B cell (primary cell): ENCODE measurements around the gene MRPL23. TPM values are rescaled to one million over a fixed set of nuclear protein-coding genes. Genes with fewer than 3 reads are reported as not detected.

Source experiments
- ATAC-seq: fragments of 200-7000 bp; cut with Tn5 transposase; one replicate; pipeline ENCODE4 v1.10.0; 2021; ENCODE audit warnings: low read depth, mild to moderate bottlenecking, moderate number of reproducible peaks, moderate library complexity
- CTCF ChIA-PET: fragments of 350-600 bp; sonication (Branson Sonifier 250); formaldehyde crosslinking; loops from one replicate; lab custom pipeline; 2021; ENCODE audit warnings: antibody characterized with exemption, inconsistent platforms; lab: Charles Lee
- POLR2A ChIA-PET: fragments of 350-600 bp; sonication (Branson Sonifier 250); formaldehyde crosslinking; loops from one replicate; lab custom pipeline; 2021; ENCODE audit warnings: antibody characterized with exemption; lab: Charles Lee
- DNase-seq: peaks from one replicate; pipeline ENCODE4 v3.0.0; 2013
- H2AFZ ChIP-seq: 2 replicates; pipeline ENCODE4 v1.6.1; 2012; ENCODE audit warnings: mild to moderate bottlenecking, low read depth, low read length; ENCODE audit not compliant: insufficient read depth, poor library complexity, severe bottlenecking
- H3K27ac ChIP-seq, 2 donors: 1 replicate in 1 of 2; 2 replicates in 1 of 2; pipeline ENCODE4 v1.5.1; 2012 to 2013; ENCODE audit warnings: low read length in 2 of 2, mild to moderate bottlenecking in 2 of 2, moderate library complexity in 1 of 2
- H3K27me3 ChIP-seq, 4 experiments: fragments of 200-600 bp in 1 of 4; sonication (generic) in 1 of 4; replicated peaks in 1 of 4; 1 replicate in 2 of 4; 2 replicates in 2 of 4; pipeline versions ENCODE4 v1.6.1 to v1.7.0; 2013 to 2016; ENCODE audit warnings: low read length in 3 of 4, mild to moderate bottlenecking in 2 of 4, mixed read lengths in 1 of 4, moderate library complexity in 1 of 4; ENCODE audit not compliant: insufficient read depth in 4 of 4, control insufficient read depth in 3 of 4; ENCODE audit errors: control extremely low read depth in 1 of 4
- H3K36me3 ChIP-seq, 2 experiments: replicated peaks in 1 of 2; 1 replicate in 1 of 2; 2 replicates in 1 of 2; pipeline versions ENCODE4 v1.6.1 to v1.7.1; 2013; ENCODE audit warnings: low read length in 1 of 2; ENCODE audit not compliant: insufficient read depth in 2 of 2, control insufficient read depth in 1 of 2; ENCODE audit errors: control extremely low read depth in 1 of 2, extremely low read depth in 1 of 2
- H3K4me1 ChIP-seq, 2 donors: fragments of 200-600 bp in 1 of 2; sonication (generic) in 1 of 2; 1 replicate in 1 of 2; 2 replicates in 1 of 2; pipeline versions ENCODE4 v1.5.1 to v1.6.1; 2013 to 2017; ENCODE audit warnings: low read length in 2 of 2; ENCODE audit not compliant: control insufficient read depth in 2 of 2, insufficient read depth in 2 of 2
- H3K4me2 ChIP-seq: replicated peaks from 2 replicates; pipeline ENCODE3; 2012; ENCODE audit warnings: mild to moderate bottlenecking, low read depth, low read length; ENCODE audit not compliant: poor library complexity, severe bottlenecking
- H3K4me3 ChIP-seq, 5 experiments: fragments of 200-600 bp in 1 of 5; sonication (generic) in 1 of 5; 1 replicate in 3 of 5; 2 replicates in 2 of 5; pipeline versions ENCODE4 v1.5.1 to v1.7.0; 2011 to 2016; ENCODE audit warnings: low read length in 4 of 5, mild to moderate bottlenecking in 4 of 5, low read depth in 2 of 5, control low read depth in 1 of 5, moderate library complexity in 1 of 5; ENCODE audit not compliant: insufficient read depth in 1 of 5; ENCODE audit errors: control extremely low read depth in 1 of 5, extremely low read depth in 1 of 5
- H3K79me2 ChIP-seq: fragments of 200-600 bp; sonication (generic); one replicate; pipeline ENCODE4 v1.6.0; 2016; ENCODE audit warnings: low read length; ENCODE audit not compliant: control insufficient read depth, insufficient read depth
- H3K9ac ChIP-seq: fragments of 200-600 bp; sonication (generic); 2 replicates; pipeline ENCODE4 v1.6.1; 2017; ENCODE audit warnings: mild to moderate bottlenecking, low read length, moderate library complexity
- H3K9me3 ChIP-seq, 3 donors: one replicate each; pipeline versions ENCODE4 v1.6.1 to v1.7.1; 2013; ENCODE audit warnings: low read length in 2 of 3; ENCODE audit not compliant: control insufficient read depth in 2 of 3, insufficient read depth in 1 of 3; ENCODE audit errors: control extremely low read depth in 1 of 3
- H4K20me1 ChIP-seq: 2 replicates; pipeline ENCODE4 v1.6.0; 2012; ENCODE audit warnings: mild to moderate bottlenecking, low read length; ENCODE audit not compliant: insufficient read depth, control insufficient read depth, poor library complexity, severe bottlenecking
- H3K27ac Mint-ChIP-seq: one replicate; pipeline ENCODE4 v1.8.0; 2021; ENCODE audit warnings: mixed read lengths
- H3K27me3 Mint-ChIP-seq: one replicate; pipeline ENCODE4 v1.8.0; 2021; ENCODE audit warnings: mixed read lengths
- H3K4me1 Mint-ChIP-seq: one replicate; pipeline ENCODE4 v1.8.0; 2021; ENCODE audit warnings: mixed read lengths
- H3K4me3 Mint-ChIP-seq: one replicate; pipeline ENCODE4 v1.8.0; 2021; ENCODE audit warnings: mixed read lengths
- H3K9me3 Mint-ChIP-seq: one replicate; pipeline ENCODE4 v1.8.0; 2022; ENCODE audit warnings: mixed read lengths; ENCODE audit not compliant: insufficient read depth
- EZH2 ChIP-seq: IDR thresholded peaks from 2 replicates; pipeline ENCODE4 v1.6.1; 2012; ENCODE audit warnings: borderline replicate concordance, low read depth, mild to moderate bottlenecking, moderate library complexity, low read length; ENCODE audit not compliant: insufficient read depth, poor library complexity, severe bottlenecking
- WGBS: methylation state at CpG from one replicate; pipeline ENCODE4 v1.1.5; 2013; ENCODE audit warnings: missing lambda C conversion rate; ENCODE audit not compliant: insufficient coverage; 5-methylcytosine and 5-hydroxymethylcytosine counted together
- intact Hi-C: fragments of 100-400 bp; cut with micrococcal nuclease; formaldehyde crosslinking; loops from one replicate; pipeline ENCODE4 v1.10.0; 2022
- polyA plus RNA-seq: library from polyadenylated mRNA; depleted of rRNA; stranded (reverse); fragments of >200 nt; gene quantifications from 2 replicates; pipeline ENCODE4 v1.2.3, GENCODE V29; 2012
- total RNA-seq, 2 donors: library from RNA; stranded (reverse); fragments of 120-200 nt in 1 of 2; gene quantifications; 1 replicate in 1 of 2; 2 replicates in 1 of 2; pipeline versions ENCODE4 v1.2.3 to v1.2.4, GENCODE V29; 2013 to 2022
- TF ChIP-seq, protein P1 (sequence below): fragments of 200-600 bp; IDR thresholded peaks from one replicate; pipeline ENCODE4 v1.8.0; 2022; ENCODE audit warnings: antibody characterized with exemption, mild to moderate bottlenecking

The MRPL23 gene
- total and polyA plus RNA-seq, 2 donors (not counting 1 experiment from before 2014, with no cell fraction given) = 47.8 to 63.2 TPM

DNA sequence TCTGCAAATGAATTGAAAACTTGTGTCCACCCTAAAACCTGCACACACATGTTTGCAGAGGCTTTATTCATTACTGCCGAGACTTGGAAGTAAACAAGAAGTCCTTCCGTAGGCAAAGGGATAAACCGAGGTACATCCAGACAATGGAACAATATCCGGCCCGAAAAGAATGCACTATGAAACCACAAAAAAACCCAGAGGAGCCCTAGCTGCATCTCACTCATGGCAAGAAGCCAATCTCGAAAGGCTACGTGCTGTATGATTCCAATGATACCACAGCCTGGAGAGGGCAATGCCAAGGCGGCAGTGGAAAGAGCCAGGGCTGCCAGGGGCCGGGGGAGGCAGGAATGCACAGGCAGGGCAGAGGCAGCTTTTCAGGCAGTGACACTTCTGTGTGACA lies 3.2 kb upstream of the MRPL23 start:
- Mint-ChIP-seq H3K9me3 (no peaks in the 10 kb centered on the region), H3K27ac (no peak overlapping the region), H3K4me3 (peak overlapping the region; percentile 13), H3K4me1 (peaks cover 3% of the 10 kb centered on the region), H3K27me3 (no peaks in the 10 kb centered on the region)
- ATAC-seq = no peak
- Histone ChIP-seq H3K9ac (no peak overlapping the region), H4K20me1 (no peaks in the 10 kb centered on the region), H3K27ac (no peak overlapping the region), H3K79me2 (no peaks in the 10 kb centered on the region), H3K4me2 (no peak overlapping the region), H3K4me1 (no peaks in the 10 kb centered on the region), H3K36me3 (no peaks in the 10 kb centered on the region), H3K27me3 (no peaks in the 10 kb centered on the region), H3K9me3 (no peaks in the 10 kb centered on the region), H2AFZ (no peak overlapping the region), H3K4me3 (no peak overlapping the region)
- no peak for TF ChIP-seq EZH2
- TF ChIP-seq, protein P1, sequence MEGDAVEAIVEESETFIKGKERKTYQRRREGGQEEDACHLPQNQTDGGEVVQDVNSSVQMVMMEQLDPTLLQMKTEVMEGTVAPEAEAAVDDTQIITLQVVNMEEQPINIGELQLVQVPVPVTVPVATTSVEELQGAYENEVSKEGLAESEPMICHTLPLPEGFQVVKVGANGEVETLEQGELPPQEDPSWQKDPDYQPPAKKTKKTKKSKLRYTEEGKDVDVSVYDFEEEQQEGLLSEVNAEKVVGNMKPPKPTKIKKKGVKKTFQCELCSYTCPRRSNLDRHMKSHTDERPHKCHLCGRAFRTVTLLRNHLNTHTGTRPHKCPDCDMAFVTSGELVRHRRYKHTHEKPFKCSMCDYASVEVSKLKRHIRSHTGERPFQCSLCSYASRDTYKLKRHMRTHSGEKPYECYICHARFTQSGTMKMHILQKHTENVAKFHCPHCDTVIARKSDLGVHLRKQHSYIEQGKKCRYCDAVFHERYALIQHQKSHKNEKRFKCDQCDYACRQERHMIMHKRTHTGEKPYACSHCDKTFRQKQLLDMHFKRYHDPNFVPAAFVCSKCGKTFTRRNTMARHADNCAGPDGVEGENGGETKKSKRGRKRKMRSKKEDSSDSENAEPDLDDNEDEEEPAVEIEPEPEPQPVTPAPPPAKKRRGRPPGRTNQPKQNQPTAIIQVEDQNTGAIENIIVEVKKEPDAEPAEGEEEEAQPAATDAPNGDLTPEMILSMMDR = no peak
- CTCF ChIA-PET = interaction anchor here (1.0 kb wide), 1 partner anchor 111 kb away, joined by 4 read pairs; no protein-coding TSS in a partner anchor
- intact Hi-C loops = no loop called here
- WGBS = 83% methylated on average over 9 of the region's 9 CpGs
- POLR2A ChIA-PET = no interaction called here
- DNase-seq = no peak

DNA sequence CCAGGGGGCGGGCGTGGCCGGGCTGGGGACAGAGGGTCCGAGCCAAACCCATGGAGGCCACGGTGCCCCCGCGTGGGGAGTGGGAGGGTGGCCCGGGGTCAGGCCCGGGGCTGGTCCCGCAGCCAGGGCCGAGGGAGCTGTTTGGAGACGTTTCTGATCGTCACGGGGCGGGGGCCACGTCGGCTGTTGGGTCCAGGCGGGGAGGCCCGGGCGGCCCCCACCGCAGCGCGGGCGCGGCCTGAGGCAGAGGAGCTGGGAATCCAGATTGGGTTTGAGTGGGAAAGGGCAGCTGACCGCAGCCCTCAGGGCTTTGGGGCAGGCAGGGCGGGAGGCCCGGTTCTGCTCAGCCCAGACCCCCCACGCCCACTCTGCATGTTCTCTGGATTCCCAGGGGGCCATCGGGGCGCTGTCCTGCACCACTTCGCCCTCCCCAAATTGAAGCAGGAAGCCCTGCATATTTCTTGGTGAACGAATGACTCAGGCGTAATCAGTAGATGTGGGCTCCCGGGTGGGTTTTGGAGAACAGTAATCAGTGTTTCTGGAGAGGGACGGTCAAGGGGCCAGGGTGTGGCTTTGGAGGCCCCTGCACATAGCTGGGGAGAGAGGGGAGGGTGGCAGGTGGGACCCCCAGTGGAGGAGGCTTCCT lies 583 bp downstream of the MRPL23 start:
- POLR2A ChIA-PET = interaction anchor here (0.5 to 0.7 kb wide), 3 partner anchors 94 to 1593 kb away, joined by 3 to 7 read pairs (median 5); no protein-coding TSS in a partner anchor
- Histone ChIP-seq H3K4me2 (no peak overlapping the region), H3K27me3 (no peaks in the 10 kb centered on the region)

More for the DNA sequence above, 583 bp downstream of the MRPL23 start:
- Mint-ChIP-seq H3K9me3 (no peaks in the 10 kb centered on the region), H3K4me3 (no peak overlapping the region), H3K27ac (no peak overlapping the region), H3K27me3 (no peaks in the 10 kb centered on the region), H3K4me1 (no peaks in the 10 kb centered on the region)
- H3K27ac ChIP-seq = no peak overlapping the region
- no peak overlapping the region for H3K9ac ChIP-seq
- ATAC-seq = peak; percentile 5
- no peak overlapping the region for H3K4me3 ChIP-seq
- DNase-seq = no peak
- no peaks in the 10 kb centered on the region for H3K4me1 ChIP-seq
- TF ChIP-seq EZH2 = no peak
- TF ChIP-seq, protein P1 = no peak
- WGBS = no CpG with 5 or more reads among the region's 36 CpGs
- H4K20me1 ChIP-seq = no peaks in the 10 kb centered on the region
- intact Hi-C loops = no loop called here
- H3K79me2 ChIP-seq = no peaks in the 10 kb centered on the region
- no peak overlapping the region for H2AFZ ChIP-seq
- CTCF ChIA-PET = interaction anchor here (1.0 to 2.3 kb wide), 6 partner anchors 53 to 295 kb away, joined by 3 to 11 read pairs (median 3); partner anchors contain the start of gene SYT8
- H3K9me3 ChIP-seq = no peaks in the 10 kb centered on the region
- no peaks in the 10 kb centered on the region for H3K36me3 ChIP-seq
